HL-60 (cell line): ENCODE measurements around the gene SDK1.

Source experiments
- CTCF ChIP-seq: IDR thresholded peaks from one replicate; pipeline ENCODE4 v1.5.1; 2011; ENCODE audit warnings: low read length, control low read depth, inconsistent platforms; ENCODE audit not compliant: insufficient read depth
- GABPA ChIP-seq: IDR thresholded peaks from 2 replicates; pipeline ENCODE4 v1.6.1; 2012; ENCODE audit warnings: low read depth

DNA sequence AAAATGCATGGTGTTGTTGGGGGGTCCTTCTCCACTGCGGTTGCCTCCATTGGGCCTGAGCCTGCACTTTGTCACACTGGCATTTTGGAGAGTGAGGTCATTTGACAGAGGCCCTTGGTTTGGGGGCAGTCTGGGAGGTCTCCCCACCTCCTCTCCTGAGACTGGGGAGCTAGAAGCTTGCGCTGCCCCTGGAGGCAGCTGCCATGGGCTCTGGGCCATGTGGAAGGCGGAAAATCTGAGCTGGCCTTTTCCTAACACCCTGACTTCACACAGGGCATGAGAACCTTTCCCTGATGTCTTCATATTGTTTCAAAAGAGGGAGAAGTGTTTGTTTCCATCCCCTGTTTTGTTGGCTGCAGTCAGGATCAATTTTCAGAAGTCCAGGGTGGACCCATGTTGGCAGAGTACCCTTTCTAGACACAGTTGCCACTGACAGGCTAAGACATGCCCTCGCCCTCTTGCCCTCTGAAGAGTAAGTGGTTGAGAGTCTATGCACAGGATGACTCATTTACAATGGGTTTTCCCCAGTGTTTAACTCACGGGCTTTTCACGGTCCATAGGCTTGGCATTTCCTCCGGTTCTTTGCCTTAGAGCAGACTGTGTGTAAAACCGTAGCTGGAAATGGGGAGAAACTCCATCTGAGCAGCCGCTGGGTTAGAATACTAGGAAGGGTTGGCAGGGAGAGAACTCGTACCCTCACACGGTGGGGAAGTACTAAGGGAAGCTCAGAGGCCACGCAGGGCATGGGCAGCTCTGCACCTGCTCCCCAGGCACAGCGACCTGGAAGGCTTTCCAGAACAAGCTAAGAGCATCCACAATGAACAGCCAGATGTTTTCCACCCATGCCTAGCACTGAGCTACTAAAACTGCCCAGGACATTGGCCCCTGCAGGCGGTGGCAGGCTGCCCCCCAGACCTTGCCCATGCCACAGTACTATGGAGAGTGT is 655.0 kb downstream of the SDK1 start:
- TF ChIP-seq CTCF, result no peak
- TF ChIP-seq GABPA, result no peak
